ENCODE measurements around the gene IL2RA. TPM values are rescaled to one million over a fixed set of nuclear protein-coding genes. Genes with fewer than 3 reads are reported as not detected.

Gene IL2RA
- total RNA-seq, 2 donors from 2014 or later, result not detected

DNA sequence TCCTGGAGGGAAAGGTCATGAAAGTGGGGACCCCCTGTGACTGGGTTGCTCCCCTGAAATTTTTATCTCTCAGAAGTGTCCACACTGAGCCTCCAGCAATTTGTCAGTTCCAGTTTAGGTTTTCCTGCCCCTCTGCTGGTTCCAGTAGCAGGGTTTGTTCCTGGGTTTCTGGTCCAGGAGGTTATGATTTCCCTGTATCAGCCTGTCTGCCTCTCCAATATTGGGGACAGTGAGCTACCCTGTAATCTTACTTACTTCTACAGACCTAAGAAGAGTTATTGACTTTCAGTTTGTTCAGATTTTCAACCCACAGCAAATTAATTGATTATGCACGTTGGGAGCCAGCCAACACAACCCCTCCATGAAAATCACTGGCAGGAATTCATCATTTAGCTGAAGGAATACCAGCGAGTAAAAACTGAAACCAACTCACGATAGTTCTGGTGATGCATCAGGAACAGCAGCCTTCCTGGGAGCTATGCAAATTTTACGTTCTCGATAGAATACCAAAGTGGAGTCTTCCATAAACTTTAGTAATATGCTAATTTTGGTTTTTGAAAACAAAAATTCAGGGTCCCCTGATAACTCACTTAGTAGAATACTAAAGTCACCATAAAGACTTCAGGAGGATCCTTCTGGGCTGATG lies 53.5 kb downstream of the IL2RA start:
- Mint-ChIP-seq H3K4me1 (no peaks in the 10 kb centered on the region), H3K27me3 (ENCODE audit: insufficient read depth) (no peaks in the 10 kb centered on the region), H3K4me3 (no peak overlapping the region), H3K9me3 (peaks cover 4% of the 10 kb centered on the region), H3K36me3 (ENCODE audit: low read depth) (no peaks in the 10 kb centered on the region), H3K27ac (no peak overlapping the region)
- H3K9ac ChIP-seq (ENCODE audit: extremely low read depth, low read length, poor library complexity, severe bottlenecking), result no peak overlapping the region
- TF ChIP-seq, protein P1, sequence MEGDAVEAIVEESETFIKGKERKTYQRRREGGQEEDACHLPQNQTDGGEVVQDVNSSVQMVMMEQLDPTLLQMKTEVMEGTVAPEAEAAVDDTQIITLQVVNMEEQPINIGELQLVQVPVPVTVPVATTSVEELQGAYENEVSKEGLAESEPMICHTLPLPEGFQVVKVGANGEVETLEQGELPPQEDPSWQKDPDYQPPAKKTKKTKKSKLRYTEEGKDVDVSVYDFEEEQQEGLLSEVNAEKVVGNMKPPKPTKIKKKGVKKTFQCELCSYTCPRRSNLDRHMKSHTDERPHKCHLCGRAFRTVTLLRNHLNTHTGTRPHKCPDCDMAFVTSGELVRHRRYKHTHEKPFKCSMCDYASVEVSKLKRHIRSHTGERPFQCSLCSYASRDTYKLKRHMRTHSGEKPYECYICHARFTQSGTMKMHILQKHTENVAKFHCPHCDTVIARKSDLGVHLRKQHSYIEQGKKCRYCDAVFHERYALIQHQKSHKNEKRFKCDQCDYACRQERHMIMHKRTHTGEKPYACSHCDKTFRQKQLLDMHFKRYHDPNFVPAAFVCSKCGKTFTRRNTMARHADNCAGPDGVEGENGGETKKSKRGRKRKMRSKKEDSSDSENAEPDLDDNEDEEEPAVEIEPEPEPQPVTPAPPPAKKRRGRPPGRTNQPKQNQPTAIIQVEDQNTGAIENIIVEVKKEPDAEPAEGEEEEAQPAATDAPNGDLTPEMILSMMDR (conservative IDR thresholded peaks at IDR 0.05), result no peak
- no peaks in the 10 kb centered on the region for H3K4me1 ChIP-seq (ENCODE audit: control insufficient read depth, insufficient read depth, low read length)
- WGBS, 2 experiments (ENCODE audit: insufficient coverage in 1 of 2, insufficient read length in 1 of 2), result 91% methylated on average over 5 of the region's 5 CpGs
- H3K9me3 ChIP-seq (ENCODE audit: control insufficient read depth, low read length), result peaks cover 5% of the 10 kb centered on the region
- H3K27ac ChIP-seq (ENCODE audit: low read depth, low read length), result no peak overlapping the region
- H3K27me3 ChIP-seq (ENCODE audit: control insufficient read depth, insufficient read depth, low read length, poor library complexity, severe bottlenecking), result no peaks in the 10 kb centered on the region
- H3K36me3 ChIP-seq (ENCODE audit: control insufficient read depth, insufficient read depth, low read length), result no peaks in the 10 kb centered on the region
- H3K4me3 ChIP-seq (ENCODE audit: low read length), result no peak overlapping the region
- DNase-seq, result no peak

DNA sequence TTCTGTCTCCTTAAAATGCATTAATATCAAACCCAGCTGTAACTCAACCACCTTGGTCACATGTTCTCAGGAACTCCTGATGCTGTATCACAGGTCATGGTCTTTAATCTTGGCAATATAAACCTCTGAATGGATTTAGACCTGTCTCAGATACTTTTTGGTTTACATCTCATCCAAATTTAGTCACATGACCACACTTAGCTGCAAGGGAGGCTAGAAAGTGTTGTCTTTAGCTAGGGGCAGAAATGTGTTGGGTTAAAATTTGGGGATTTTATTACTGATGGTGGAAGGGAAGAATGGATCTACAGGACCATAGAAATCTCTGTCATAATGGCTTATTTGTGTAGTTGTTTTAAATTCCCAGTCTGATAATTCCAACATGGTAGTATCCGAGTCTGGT lies 55.2 kb downstream of the IL2RA start:
- 97 to 100% methylated on average over 1 of the region's 1 CpG for WGBS, 2 experiments (ENCODE audit: insufficient coverage in 1 of 2, insufficient read length in 1 of 2)
- Histone ChIP-seq H3K27me3 (ENCODE audit: control insufficient read depth, insufficient read depth, low read length, poor library complexity, severe bottlenecking) (no peaks in the 10 kb centered on the region), H3K9me3 (ENCODE audit: control insufficient read depth, low read length) (peaks cover 5% of the 10 kb centered on the region), H3K9ac (ENCODE audit: extremely low read depth, low read length, poor library complexity, severe bottlenecking) (no peak overlapping the region), H3K36me3 (ENCODE audit: control insufficient read depth, insufficient read depth, low read length) (no peaks in the 10 kb centered on the region), H3K4me1 (ENCODE audit: control insufficient read depth, insufficient read depth, low read length) (no peaks in the 10 kb centered on the region), H3K4me3 (ENCODE audit: low read length) (no peak overlapping the region), H3K27ac (ENCODE audit: low read depth, low read length) (no peak overlapping the region)
- TF ChIP-seq, protein P1 (conservative IDR thresholded peaks at IDR 0.05), result no peak
- H3K27ac Mint-ChIP-seq, result no peak overlapping the region
- no peak for DNase-seq
- peaks cover 1% of the 10 kb centered on the region for H3K27me3 Mint-ChIP-seq (ENCODE audit: insufficient read depth)
- H3K36me3 Mint-ChIP-seq (ENCODE audit: low read depth), result no peaks in the 10 kb centered on the region
- no peak overlapping the region for H3K4me3 Mint-ChIP-seq
- no peaks in the 10 kb centered on the region for H3K4me1 Mint-ChIP-seq
- H3K9me3 Mint-ChIP-seq, result peaks cover 4% of the 10 kb centered on the region

DNA sequence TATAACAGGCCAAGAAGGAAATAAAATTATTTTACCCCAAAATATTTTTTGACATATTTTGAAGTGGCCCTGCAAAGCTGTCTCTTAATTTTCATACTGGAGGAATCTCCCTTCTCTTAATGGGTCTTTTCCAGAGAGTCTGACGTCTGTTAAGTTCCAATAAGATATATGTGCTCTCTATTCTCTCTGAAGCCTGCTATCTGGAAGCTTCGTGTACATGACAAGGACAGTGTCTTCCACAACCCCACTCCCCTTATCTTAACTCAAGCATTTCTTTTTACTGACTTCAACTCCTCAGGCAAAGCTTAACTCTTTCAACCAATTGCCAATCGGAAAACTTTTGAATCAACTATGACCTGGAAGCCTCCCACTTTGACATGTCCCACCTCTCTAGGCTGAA lies 55.6 kb downstream of the IL2RA start:
- Mint-ChIP-seq H3K4me1 (no peaks in the 10 kb centered on the region), H3K27ac (no peak overlapping the region), H3K27me3 (ENCODE audit: insufficient read depth) (peaks cover 2% of the 10 kb centered on the region), H3K9me3 (peaks cover 4% of the 10 kb centered on the region), H3K36me3 (ENCODE audit: low read depth) (no peaks in the 10 kb centered on the region), H3K4me3 (no peak overlapping the region)
- no peak overlapping the region for H3K27ac ChIP-seq (ENCODE audit: low read depth, low read length)
- no peak overlapping the region for H3K9ac ChIP-seq (ENCODE audit: extremely low read depth, low read length, poor library complexity, severe bottlenecking)
- H3K36me3 ChIP-seq (ENCODE audit: control insufficient read depth, insufficient read depth, low read length), result no peaks in the 10 kb centered on the region
- no peaks in the 10 kb centered on the region for H3K27me3 ChIP-seq (ENCODE audit: control insufficient read depth, insufficient read depth, low read length, poor library complexity, severe bottlenecking)
- TF ChIP-seq, protein P1 (conservative IDR thresholded peaks at IDR 0.05), result no peak
- 85 to 92% methylated on average over 3 of the region's 3 CpGs for WGBS, 2 experiments (ENCODE audit: insufficient coverage in 1 of 2, insufficient read length in 1 of 2)
- peaks cover 5% of the 10 kb centered on the region for H3K9me3 ChIP-seq (ENCODE audit: control insufficient read depth, low read length)
- H3K4me3 ChIP-seq (ENCODE audit: low read length), result no peak overlapping the region
- no peak for DNase-seq
- no peaks in the 10 kb centered on the region for H3K4me1 ChIP-seq (ENCODE audit: control insufficient read depth, insufficient read depth, low read length)

All from endodermal cell (in vitro differentiated cells).